GM19397 (cell line): ENCODE data around the gene HS1BP3.

ENCODE experiments used
- ATAC-seq: cut with Tn5 transposase; IDR thresholded peaks from one replicate; pipeline ENCODE4 v1.9.1; 2021; ENCODE audit warnings: mild to moderate bottlenecking, moderate library complexity; ENCODE audit not compliant: unreplicated experiment

Gene HS1BP3

DNA sequence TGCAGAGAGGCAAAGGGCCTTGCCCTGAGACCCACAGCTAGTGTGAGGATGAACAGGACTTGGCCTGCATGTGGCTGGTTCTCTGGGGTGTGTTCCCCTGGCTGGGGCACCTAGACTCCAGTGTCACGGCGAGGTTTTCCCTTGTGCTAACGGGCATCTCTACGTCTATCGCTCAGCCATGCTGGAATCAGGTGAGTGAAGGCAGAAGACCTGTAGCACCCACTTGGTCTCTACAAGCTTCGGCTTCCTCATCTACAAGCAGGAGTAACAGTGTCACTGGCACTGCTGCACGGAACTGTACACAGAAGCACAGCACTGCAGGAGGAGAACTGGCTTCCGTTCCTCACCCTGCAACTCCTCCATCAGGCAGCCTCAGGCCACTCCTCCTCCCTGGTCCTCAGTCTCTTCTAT, 30.6 kb downstream of the HS1BP3 start:
- ATAC-seq, result no peak

DNA sequence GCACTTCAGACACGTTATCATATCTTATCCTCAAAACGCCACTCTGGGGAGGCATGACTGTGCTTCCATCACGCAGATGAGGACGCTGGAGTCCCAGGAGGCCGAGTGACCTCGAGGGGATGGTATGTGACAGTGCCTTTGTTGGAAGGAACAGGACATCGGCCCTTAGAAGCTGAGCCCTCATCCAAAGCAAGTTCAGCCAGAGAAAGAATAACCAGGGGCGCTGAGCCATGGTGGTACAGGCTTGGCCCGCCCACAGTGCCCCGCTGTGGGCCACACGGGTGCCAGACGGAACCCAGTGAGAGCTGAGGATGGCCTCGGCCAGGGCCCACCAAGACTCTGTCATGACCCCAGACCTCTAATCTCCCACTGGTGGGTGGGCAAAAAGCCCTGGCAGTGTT, 31.3 kb downstream of the HS1BP3 start:
- no peak for ATAC-seq

DNA sequence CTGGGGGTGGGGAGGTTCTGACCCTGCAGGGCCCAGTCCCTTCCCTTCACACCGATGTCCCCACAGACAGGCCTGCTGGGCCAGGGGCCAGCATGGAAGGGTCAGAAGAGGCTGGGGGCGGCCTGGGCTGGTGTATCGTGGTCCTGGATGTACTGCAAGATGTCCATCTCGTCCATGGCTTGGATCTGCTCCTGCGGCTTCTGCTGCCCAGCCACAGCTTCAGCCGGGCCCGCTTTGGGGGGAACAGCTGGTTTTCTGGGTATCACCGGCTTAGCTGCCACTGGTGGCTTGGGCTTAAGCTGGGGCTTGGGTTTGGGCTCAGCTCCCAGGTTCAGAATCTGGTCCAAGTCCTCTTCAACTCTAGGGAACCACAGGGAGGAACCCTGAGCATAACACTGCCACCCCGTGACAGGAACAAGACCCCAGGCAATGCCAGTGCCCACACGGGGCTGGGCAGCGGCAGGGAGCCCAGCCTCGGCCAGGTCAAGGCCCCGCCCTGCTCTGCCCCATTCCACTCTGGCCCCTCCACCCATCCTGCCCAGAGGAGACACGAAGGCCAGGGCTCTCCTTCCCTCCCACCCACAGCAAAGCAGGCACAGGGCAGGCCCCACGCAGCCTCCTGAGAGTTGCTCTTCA, 31.9 kb downstream of the HS1BP3 start:
- no peak for ATAC-seq

DNA sequence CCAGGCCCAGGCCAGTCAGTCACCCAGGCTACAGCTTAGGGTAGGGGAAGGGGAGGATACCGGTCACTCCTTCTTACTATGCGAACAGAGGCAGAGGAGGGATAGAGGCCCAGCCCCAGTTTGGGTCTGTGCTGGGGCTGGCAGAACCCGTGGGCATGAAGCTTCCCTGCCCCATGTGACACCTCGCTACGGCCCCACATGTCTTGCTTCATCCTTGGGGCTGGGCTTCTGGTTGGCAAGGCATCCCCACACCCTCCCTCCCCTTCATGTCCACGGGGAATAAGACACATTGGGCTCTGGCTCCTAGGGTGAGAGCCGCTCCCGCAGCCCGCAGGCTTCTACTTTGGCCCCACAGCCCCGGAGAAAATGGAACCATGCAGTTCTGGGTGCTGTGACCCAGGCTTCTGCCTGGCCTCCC, 32.4 kb downstream of the HS1BP3 start:
- ATAC-seq, result no peak

DNA sequence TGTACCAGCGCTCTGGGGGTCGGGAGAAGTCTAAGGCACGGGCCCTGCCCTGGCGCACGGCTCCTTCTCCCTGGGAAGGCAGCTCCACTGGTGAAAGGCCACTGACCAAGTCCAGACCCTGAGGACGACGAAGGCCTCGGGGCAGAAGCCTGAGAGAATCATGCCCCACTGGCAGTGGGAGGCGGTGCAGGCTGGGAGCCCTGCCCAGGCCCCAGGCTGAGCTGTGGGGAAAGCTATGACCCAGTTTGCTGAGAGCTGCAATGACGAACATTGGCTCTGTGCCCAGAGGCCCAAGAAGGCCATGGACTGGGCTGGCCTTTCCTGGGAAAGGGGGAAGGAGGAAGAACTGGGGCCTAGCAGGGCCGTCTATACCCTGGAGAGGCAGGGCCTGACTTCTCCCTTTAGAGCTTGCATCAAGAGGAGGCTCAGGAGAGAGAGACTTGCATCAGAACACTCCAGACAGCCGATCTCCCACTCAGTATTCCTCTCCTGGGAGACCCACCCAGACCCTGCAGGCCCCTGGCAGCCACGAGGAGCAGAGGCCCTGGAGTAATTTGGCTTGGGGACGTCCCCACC, 32.9 kb downstream of the HS1BP3 start:
- no peak for ATAC-seq

DNA sequence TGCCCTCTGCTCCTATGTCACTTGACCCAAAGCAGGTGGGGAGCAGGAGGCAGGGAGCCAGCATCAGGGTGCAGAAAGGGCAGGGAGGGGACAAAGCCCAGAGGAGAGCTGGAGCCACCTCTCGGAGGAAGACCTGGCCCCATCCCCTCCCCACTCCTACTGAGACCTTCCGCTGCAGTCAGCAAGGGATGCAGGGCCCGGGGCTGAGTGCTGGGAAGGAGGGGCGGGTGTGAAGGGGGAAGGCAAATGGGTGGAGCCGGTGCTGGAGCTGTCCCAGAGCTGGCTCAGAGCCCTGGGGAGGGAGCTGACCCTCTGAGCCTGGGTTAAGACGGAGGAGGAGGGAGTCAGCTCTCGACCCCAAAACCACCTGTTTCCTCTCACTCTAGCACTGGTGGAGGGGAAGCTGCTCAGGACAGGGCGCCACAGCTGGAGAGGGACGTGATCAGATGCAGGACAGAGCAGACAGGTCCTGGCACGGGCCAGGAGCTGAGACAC, 33.8 kb downstream of the HS1BP3 start:
- no peak for ATAC-seq

DNA sequence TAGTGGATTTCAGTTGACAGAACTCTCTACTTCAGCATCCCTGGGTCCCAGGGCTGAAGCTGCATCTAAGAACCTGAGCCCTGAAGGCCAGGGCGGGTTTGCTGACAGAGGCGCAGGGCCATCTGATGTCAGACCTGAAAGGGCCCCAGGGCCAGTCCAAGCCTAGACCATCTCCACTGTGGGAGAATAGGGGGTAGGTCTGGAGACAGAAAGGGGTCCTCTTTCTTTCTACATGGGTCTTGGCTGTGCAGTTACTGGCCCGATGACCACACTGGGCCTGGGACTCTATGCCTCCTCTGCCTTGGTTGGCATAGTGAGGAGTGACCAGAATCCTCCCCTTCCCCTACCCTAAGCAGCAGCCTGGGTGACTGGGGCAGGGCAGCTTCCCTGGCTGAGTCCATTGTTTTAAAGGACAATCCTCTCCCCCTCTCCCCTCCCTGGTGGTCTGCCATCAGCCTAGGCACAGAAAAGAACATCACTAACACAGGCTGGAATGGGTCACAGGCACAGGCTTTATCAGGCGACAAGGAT, 34.5 kb downstream of the HS1BP3 start:
- no peak for ATAC-seq

DNA sequence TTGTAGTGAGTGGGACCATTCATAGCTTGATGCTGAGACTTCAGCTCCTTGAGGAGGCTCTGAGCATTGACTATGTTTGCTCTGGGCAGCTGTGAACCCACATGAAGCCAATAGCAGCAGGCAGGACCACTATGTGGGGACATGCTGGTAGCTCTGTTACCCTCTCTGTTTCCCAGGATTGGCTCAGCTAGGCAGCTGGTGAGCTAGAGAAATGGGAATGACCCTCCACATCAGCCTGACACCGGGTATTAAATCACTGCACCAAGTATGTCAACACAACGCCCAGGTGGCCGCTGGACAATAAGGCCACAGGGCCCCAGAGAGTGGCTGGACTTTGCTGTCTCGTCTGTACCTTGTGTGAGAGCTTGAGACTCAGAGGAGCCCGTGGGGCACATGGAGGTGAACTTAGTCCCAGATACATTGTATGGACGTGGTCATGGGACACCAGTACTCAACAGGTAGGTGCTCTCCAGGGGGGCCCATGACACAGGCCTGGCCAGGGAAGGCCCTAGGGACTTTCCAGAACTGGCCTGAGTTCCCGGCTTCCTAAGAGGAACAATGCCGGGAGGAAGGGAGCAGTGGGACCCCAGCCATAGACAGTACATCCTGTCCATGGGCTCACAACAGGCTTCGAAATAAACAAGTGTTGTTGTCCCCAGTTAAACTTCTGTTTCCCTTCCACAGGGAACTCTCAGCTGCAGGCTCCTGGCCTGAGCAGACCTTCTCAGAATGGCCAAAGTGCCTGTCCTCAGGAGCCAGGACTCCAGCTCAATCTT, 35.2 kb downstream of the HS1BP3 start:
- ATAC-seq, result no peak

DNA sequence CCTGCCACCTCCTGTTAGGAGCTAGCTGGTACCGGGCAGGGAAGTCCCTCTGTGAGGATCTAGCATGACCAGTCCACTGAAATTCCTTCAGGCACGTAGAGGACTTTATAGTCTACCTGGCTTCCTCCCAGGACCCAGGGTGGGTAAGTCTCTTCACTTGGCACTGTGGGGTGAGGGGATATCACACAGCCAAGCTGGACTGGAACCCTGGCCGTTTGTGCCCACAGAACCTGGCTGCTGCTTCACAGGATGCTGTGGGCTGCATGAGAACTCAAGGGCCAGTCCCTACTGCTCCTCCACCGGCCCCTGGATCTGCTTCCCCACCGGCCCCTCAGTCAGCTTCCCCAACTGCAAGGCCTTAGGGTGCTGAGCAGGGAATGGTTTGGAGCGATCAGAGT, 35.8 kb downstream of the HS1BP3 start:
- ATAC-seq, result no peak

DNA sequence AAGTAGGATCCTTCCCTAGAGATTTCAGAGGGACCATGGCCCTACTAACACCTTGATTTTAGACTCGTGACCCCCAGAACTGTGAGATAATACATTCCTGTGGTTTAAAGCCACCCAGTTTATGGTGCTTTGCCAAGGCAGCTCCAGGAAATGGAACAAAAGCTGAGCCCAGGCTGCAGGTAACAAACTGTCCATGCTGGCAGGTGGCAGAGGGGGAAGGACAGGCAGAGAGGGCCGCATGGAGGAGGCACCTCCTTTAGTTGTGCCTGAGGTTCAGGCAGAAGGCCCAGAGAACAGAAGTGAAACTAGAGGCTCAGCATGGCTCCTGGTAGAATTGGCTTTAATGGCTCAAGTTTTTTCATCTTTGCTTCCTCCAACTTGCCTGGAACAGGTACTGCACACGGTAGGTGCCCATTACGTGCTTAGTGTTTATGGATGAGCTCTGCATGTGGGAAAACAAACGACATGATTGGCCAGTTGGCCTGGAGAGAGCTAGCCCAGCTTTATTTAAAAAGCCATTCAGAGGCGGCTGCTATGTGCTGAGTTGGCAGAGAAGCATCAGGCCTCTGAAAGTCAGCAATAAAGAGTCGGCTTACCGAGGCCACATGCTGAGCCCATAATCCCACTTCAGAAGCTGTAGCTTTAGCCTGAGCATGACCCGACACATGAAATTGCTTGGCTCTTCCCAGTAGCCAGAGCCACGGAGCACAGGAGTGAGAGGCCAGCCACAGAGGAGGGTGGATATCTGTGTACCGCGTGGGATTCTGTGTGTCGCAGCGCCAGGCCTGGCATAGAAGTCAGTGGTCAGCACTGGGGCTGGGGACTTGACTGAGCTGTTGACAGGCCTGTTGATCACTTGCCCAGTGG, 36.5 kb downstream of the HS1BP3 start:
- ATAC-seq, result no peak

DNA sequence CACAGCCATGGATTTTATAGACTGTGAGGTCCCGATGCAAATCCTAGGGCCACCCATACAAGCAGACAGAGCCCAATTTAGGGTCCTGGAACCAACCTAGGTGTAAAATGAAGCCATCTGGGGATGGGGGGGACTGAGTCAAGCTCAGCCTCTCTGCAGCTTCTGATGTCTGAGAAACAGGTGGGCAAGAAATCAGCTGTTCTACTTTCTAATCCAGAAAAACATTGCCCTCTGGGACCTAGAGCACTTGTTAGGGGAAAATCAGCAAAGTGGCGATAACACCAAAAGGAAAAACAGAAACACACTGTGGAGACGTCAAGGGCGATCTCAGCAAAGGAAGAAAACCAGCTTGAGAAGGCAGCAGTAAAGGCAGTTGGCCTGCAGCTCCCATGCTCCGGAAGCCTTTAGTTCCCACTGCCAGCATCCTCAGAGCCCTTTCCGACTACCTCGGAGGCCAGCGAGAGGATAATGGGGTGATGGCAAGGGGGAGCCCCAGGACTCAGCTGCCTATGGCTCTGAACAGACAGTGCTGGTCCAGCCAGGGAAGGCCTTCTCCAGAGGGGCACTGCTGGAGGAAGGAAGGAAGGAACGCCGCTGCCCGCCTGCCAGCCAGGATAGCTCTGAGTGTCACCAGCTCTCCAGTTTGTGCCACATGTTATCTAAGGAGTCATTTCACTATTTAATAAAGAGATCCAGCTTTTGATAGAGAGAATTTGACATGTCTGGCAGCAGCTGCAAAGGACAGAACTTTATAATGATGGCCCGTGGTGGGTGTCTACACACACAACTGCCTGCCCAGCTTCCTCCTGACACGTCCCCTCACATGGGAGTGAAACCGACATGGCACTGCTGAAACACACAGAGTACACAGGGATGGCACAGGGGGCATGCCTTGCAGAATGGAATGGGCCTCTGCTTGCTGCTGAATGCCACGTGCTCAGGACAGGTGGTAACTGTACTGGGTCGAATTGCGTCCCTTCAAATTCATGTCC, 37.7 kb downstream of the HS1BP3 start:
- ATAC-seq, result no peak

DNA sequence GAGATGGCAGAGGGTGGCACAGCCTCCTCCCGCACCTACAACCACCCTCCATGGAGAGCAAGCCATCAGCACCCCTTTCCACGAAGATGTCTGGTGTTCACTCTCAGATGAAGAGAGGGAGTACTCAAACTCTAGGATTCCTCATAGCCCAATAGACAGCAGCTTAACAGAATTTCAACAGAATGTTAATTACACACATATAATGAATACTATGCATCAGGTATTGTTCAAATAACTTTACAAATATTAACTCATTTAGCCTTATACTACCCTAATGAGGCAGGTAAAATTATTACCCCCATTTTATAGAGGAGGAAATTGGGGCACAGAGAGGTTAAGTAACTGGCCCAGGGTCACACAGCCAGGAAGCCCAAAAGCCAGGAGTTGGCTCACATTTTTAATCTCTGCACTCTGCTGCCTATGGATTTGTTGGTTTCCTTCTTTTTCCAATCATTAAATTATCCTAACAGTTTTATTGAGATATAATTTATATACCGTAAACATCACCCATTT, 39.0 kb downstream of the HS1BP3 start:
- no peak for ATAC-seq

DNA sequence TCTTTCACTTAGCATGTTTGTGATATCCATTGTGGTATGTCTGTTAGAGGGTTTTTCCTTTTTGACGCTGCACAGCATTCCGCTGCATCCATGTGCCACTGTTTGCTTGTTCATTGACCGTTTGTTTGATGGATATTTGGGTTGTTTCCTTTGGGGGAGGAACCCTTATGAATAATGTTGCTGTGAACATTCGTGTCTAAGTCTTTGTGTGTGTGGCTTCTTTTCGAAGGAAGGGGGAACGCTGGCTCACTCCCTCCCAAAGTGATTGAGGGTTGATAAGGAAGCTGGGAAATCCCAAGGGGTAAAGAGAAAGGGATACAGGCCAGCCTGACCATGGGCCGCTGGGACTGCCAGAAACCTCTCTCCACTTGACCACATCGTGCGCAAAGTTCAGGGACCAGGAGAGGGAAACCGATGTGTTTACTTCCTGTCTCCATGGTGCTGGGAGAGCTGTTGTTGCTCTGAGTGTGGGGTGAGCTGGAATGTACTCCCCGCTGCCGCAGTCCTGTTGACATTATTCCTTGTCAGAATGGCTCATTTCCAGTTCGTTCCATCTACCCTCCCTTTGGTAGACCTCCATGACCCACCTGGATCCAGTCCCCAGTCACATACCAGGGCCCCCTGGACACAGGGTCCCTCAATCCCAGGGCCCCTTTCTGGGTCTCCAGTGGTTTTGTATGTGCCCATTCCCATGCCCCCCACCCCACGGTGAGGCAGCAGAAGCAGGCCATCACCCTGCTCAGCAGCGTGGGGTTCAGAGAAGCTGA, 39.6 kb downstream of the HS1BP3 start:
- no peak for ATAC-seq

DNA sequence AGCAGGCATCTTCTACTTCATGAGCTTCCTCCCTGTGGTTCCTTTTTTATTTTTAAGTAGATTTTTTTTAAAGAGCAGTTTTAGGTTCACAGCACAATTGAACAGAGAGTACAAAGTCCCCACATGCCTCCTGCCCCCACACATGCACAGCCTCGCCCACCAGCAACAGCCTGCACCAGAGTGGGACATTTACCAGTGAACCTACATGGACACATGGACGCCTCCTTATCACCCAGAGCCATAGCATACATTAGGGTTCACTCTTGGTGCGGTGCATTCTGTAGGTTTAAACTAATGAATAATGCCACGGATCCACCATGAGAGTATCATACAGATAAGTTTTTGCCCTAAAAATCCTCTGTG, 40.9 kb downstream of the HS1BP3 start:
- ATAC-seq, result no peak

DNA sequence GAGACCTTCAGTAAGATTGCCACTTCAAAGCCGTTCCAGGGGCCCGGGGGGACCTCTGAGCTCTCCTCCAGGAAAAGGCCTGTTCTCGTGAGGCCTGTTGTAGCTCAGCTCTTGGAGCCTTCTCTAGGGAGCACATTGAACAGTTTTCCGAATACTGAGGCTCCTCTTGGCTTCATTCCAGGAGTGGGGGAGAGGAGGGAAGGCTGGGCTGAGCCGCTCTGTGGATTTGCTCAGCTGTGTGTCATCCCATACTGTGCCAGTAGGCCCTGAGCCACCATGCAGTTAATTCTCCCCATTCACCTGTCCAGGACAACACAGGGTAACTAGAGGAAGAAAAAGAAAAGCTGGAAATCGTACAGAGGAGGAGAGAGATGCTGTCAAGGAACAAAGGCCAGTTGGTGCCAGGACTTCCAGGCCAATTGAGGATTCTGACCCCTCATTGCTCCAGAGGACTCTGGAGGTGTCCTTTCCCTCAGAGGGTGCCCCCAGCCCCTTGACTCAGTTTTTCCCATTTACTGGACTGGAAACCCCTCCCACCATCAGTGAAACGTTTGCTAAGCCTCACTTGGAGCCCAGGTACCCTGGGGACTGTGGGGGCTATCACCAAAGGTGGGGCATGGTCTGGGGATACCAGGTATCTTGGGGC, 41.4 kb downstream of the HS1BP3 start:
- no peak for ATAC-seq

DNA sequence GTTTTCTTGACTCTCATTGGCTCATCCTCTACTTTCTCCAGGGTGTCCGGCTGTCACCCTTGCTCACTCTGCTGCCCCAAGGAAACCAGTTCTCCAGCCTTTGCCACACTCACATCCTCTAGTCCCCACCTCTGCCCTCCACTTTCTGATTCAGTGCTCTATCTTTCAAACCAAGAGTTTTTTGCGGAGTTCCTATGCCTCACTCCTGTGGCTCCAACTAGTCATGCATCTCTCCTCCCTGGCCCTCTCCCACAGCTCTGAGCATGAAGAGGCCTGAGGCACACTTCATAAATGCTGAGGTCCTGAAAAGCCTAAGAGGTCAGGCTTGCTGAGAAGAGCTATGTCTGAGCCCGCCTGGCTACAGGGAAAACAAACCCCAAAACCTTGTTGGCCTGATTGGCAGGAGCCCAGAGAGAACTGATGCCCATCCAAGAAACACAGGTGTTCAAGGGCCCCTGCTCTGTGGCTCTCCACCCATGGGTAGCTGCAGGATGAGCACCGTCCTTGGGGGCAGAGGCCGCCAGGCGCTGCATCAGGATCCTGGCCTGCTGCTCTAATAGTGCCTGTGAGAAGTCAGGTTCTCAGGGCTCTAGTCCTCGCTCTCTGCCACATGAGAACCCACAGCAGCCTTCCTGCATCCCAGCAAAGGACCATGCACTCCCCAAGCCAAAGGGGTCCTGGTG, 42.1 kb downstream of the HS1BP3 start:
- ATAC-seq, result no peak

DNA sequence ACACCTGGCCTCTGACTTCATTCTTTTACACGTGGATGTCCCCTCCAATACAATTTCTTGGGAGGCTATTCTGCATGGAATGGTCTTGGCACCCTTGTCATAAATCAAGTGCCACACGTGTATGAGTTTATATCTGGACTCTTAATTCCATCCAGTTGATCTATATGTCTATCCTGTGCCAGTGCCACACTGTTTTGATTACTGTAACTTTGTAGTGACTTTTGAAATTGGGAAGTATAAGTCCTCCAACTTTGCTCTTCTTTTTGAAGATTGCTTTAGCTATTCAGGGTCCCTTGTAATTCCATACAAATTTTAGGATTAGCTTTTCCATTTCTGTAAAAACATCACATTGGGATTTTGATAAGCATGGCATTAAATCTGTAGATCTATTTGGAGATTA, 43.5 kb downstream of the HS1BP3 start:
- no peak for ATAC-seq

DNA sequence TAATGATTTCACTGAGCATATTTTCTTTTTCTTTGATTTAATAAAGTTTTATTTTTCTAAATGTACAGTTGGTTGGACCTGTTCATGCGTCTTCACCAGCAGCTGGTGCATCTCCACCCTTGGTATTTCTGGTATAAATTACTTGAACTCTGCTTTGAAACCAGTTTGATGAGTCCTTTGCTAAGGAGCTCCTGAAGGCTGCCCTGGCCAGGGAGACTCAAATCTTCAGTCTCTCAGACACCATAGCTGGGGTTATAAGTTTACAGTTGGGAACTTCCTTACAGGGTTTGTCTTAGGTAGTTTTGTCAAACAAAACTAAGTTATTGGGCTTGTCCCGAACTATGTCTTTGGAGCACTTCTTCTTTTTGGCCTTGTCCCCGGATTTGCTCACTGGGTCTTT, 44.7 kb downstream of the HS1BP3 start:
- ATAC-seq, result no peak
